ENCODE results near the gene KCNJ2.

GRCh38 chr17:70144260-70144846 is 25.0 kb upstream of the KCNJ2 start:
- TF ChIP-seq POLR2A (IDR thresholded peaks at IDR 0.05; ENCODE audit: low read depth, low read length) (no peak), TAF1 (IDR thresholded peaks at IDR 0.05; ENCODE audit: borderline replicate concordance, low read depth, low read length) (no peak), POLR2AphosphoS5 (IDR thresholded peaks at IDR 0.05; ENCODE audit: low read depth, low read length) (no peak)

Measured in GM12892 (cell line).